Testis (tissue), 3 donors: ENCODE results near the gene STX16. TPM values are rescaled to one million over a fixed set of nuclear protein-coding genes. Genes with fewer than 3 reads are reported as not detected.
"Not testable (repeated sequence)": the region's sequence is repeated elsewhere in the genome, so short reads cannot be mapped to it uniquely, and the experiment has no call there.

Experiments
- DNase-seq: peaks from one replicate; pipeline ENCODE4 v3.0.0-alpha.2; 2019
- H3K27ac ChIP-seq, 2 donors: fragments of 200-600 bp; sonication (generic); one replicate each; pipeline ENCODE4 v1.5.1; 2019
- H3K27me3 ChIP-seq: fragments of 200-600 bp; sonication (generic); one replicate; pipeline ENCODE4 v1.5.1; 2019
- H3K36me3 ChIP-seq: fragments of 200-600 bp; sonication (generic); one replicate; pipeline ENCODE4 v1.5.1; 2017; ENCODE audit warnings: low read depth; ENCODE audit errors: missing control alignments
- H3K4me1 ChIP-seq: fragments of 200-600 bp; sonication (generic); one replicate; pipeline ENCODE4 v1.5.1; 2019
- H3K4me3 ChIP-seq, 2 donors: fragments of 200-600 bp; sonication (generic); one replicate each; pipeline ENCODE4 v1.5.1; 2017 to 2019
- H3K9me3 ChIP-seq: fragments of 200-600 bp; sonication (generic); one replicate; pipeline ENCODE4 v1.5.1; 2017
- POLR2A ChIP-seq: fragments of 450-650 bp; IDR thresholded peaks from one replicate; pipeline ENCODE4 v1.6.1; 2017; ENCODE audit warnings: antibody characterized with exemption, mild to moderate bottlenecking, moderate library complexity
- WGBS, 2 donors: methylation state at CpG; one replicate each; pipeline ENCODE4 v1.1.5; 2018; 5-methylcytosine and 5-hydroxymethylcytosine counted together
- intact Hi-C: fragments of 100-400 bp; cut with DNase I; formaldehyde crosslinking; loops from one replicate; pipeline ENCODE4 v1.15.1; 2023; ENCODE audit warnings: low total_unique reads
- polyA plus RNA-seq: library from polyadenylated mRNA; stranded (reverse); fragments of 350-450 nt; fragmentation: Illumina TruSeq; extraction: RNeasy Lipid Tissue Mini Kit (QIAGEN cat#74804); gene quantifications from one replicate; pipeline ENCODE4 v1.2.3, GENCODE V29; 2014; ENCODE audit warnings: low read depth, low replicate concordance; ENCODE audit not compliant: insufficient read depth
- total RNA-seq, 2 donors: library from RNA; depleted of rRNA; stranded (reverse); fragments of >200 nt; gene quantifications; one replicate each; pipeline ENCODE4 v1.2.3, GENCODE V29; 2016
- TF ChIP-seq, protein P1 (sequence below), 3 experiments: fragments of 450-650 bp in 2 of 3; fragments of 200-600 bp in 1 of 3; sonication (generic) in 1 of 3; IDR thresholded peaks; one replicate each; pipeline ENCODE4 v1.5.1; 2016 to 2019; ENCODE audit warnings: antibody characterized with exemption in 3 of 3, mild to moderate bottlenecking in 2 of 3, moderate library complexity in 1 of 3

STX16 gene
- total and polyA plus RNA-seq, 3 donors from 2014 or later: 79.3 to 124 (median 107) TPM

DNA sequence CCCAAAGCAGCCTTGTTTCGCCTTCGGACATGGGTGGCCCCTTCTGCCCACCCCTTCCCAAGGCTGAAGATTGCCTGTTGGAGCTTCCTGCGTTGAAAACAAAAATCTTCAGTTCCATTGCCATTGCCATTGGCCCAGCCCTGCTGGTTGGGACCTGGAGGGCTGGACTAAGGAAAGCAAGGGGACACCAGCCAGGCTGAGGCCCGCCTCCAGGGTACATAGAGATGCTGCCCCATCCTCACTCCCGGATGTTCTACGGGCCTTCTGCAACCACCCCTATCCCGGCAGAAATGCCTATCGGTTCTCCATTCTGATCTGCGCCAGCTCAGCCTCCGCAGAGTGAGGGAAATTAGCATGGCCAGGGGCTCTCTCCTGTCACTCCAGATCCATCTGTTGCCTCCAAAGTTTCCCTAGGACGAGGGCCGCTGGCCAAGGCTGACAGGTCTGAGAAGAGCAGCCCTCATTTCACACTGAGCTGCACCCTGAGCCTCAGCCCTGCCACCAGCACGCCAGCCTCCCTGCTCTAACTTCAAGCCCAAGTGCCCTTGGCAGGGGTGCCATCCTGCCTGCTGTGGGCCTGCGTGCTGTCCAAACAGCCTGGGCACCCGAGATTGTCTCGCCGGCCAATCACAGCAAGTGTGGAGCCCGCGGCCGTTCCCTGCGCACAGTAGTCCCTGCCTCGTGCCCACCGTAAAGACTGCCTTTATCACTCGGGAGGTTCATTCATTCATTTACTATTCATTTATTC is 13.4 kb upstream of the STX16 start:
- H3K36me3 ChIP-seq: no peaks in the 10 kb centered on the region
- no peak for DNase-seq
- TF ChIP-seq, protein P1, sequence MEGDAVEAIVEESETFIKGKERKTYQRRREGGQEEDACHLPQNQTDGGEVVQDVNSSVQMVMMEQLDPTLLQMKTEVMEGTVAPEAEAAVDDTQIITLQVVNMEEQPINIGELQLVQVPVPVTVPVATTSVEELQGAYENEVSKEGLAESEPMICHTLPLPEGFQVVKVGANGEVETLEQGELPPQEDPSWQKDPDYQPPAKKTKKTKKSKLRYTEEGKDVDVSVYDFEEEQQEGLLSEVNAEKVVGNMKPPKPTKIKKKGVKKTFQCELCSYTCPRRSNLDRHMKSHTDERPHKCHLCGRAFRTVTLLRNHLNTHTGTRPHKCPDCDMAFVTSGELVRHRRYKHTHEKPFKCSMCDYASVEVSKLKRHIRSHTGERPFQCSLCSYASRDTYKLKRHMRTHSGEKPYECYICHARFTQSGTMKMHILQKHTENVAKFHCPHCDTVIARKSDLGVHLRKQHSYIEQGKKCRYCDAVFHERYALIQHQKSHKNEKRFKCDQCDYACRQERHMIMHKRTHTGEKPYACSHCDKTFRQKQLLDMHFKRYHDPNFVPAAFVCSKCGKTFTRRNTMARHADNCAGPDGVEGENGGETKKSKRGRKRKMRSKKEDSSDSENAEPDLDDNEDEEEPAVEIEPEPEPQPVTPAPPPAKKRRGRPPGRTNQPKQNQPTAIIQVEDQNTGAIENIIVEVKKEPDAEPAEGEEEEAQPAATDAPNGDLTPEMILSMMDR (IDR thresholded peaks at IDR 0.05): no peak
- TF ChIP-seq POLR2A: no peak
- H3K9me3 ChIP-seq: no peaks in the 10 kb centered on the region
- H3K27me3 ChIP-seq: no peaks in the 10 kb centered on the region
- 87 to 91% methylated on average over 23 to 24 of the region's 24 CpGs for WGBS, 2 donors
- H3K27ac ChIP-seq: no peak overlapping the region
- H3K4me3 ChIP-seq: no peak overlapping the region
- intact Hi-C loops: no loop called here
- no peaks in the 10 kb centered on the region for H3K4me1 ChIP-seq

DNA sequence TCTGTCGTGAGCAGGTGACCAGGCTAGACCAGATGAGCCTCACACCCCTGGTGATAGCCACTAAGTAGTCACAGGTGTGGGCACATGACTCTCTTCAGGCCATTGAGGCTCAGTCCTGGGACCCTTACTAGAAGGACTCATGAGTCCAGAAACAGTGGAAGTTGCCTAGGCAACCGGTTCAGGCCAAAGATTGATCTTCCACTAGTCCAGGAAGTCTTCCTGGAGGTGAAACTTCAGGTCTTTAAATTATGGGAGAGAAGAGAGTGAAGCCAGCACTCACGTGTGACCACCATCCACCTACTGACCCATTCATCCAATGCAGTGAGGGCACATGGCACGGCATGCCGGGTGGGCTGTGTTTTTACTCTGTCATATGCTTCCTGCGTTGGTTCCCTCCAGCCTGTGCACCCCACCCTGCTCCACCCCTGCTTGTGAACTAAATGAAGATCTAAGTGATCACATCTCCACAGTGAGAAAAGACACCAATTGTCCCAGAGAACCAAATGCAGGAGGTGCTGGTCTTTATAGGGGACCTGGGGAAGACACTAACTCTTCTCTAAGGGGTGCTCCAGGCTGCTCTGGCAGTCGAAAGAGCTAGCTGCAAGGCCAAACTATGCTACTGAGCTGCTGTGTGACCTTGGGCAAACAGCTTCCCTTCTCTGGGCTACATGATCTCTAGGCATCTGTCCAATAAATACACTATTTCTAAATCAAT is 12.5 kb upstream of the STX16 start:
- H3K4me1 ChIP-seq: no peaks in the 10 kb centered on the region
- TF ChIP-seq POLR2A: no peak
- H3K9me3 ChIP-seq: no peaks in the 10 kb centered on the region
- 78 to 88% methylated on average over 6 to 7 of the region's 7 CpGs for WGBS, 2 donors
- H3K27ac ChIP-seq: no peak overlapping the region
- H3K4me3 ChIP-seq: no peak overlapping the region
- no peaks in the 10 kb centered on the region for H3K36me3 ChIP-seq
- intact Hi-C loops: no loop called here
- no peaks in the 10 kb centered on the region for H3K27me3 ChIP-seq
- no peak for DNase-seq

DNA sequence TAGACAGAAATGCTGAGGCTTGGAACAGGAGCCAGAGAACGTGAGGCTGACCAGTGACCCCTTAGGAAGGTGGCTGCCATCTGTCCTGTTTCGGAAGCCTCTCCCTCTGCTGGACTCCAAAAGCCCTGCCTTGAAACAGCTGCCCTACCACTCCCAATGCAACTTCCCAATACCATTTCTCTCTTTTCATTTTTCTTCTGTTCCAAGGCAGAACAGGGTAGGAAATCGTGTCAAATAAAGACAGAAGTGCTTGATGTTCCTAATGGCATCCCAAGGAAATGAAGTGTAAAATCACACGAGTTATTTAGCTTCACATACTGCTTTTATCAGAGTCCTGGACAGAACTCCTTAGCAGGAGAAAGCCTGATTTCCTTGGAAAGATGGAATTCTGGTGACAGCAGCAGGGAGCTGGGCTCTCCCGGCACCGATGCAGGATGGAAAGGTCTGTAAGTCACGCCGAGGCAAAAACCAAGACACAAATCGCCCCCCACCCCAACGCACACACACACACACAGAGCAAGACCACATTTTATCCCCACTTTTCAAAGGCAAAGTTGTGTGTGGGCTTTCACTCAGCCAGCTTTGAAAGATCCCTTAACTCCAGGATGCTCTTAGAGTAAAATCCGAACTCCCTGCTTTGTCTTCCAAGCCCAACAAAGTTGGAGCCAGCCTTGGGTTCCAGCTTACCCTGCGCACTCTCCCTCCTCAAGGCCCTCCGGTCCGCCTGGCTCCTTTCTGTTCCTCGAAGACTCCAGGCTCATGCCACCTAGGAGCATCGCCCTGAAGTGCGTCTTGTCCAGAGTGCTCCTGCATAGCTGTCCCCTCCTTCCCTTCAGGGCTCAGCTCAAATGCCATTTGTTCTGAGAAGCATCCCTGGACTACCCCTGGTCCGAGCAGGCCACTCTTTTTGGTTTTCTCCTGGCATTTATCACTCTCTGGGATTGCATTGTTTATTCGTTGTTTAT is 11.6 kb upstream of the STX16 start:
- H3K36me3 ChIP-seq: no peaks in the 10 kb centered on the region
- no peaks in the 10 kb centered on the region for H3K9me3 ChIP-seq
- no peak for TF ChIP-seq POLR2A
- TF ChIP-seq, protein P1 (IDR thresholded peaks at IDR 0.05): no peak
- H3K27ac ChIP-seq: no peak overlapping the region
- 83% methylated on average over 19 of the region's 19 CpGs for WGBS, 2 donors
- H3K4me1 ChIP-seq: no peaks in the 10 kb centered on the region
- H3K27me3 ChIP-seq: no peaks in the 10 kb centered on the region
- intact Hi-C loops: no loop called here
- DNase-seq: no peak
- no peak overlapping the region for H3K4me3 ChIP-seq

DNA sequence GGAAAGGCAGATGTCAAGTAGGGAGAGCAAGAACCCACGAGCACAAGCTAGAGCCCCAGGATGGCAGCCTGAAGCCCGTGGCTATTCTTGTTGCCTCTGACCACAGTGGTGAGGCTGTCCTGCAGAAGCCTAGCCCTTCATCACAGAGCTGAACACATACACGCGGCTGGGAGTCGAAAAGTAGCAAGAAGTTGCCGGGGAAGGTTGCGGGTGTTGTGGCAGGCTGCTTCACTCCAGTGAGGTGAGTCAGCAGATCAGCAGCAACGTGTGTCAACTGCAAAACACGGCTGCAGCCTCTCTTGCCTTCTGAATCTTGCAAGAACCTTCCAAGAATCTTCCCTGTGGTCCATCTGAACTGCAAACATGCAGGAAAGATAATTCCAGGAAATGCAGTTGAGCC is 10.6 kb upstream of the STX16 start:
- H3K27me3 ChIP-seq: no peaks in the 10 kb centered on the region
- H3K27ac ChIP-seq: no peak overlapping the region
- 89% methylated on average over 9 of the region's 9 CpGs for WGBS, 2 donors
- DNase-seq: no peak
- no peaks in the 10 kb centered on the region for H3K4me1 ChIP-seq
- no peak overlapping the region for H3K4me3 ChIP-seq
- TF ChIP-seq POLR2A: no peak
- TF ChIP-seq, protein P1 (IDR thresholded peaks at IDR 0.05): no peak
- intact Hi-C loops: no loop called here
- no peaks in the 10 kb centered on the region for H3K36me3 ChIP-seq
- no peaks in the 10 kb centered on the region for H3K9me3 ChIP-seq

DNA sequence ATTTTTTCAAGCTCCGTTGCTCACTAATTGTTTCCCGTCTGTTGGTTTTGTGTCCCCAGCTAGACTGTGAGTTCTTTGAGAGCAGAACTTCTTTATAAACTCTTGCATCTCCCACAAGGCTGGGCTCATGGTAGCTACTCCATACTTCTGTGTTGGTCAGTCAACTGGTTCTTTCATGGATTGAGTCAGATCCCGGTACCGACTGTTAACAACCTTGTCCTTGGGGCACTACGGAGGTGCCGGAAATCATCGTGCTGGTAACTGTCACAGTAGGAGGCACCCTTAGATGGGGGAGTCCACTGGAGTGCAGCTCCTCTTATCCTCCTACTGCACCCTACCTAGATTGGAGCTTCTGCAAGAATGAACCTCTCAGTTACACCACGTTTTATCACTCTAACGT is 8.6 kb upstream of the STX16 start:
- Histone ChIP-seq H3K27me3 (no peaks in the 10 kb centered on the region), H3K36me3 (no peaks in the 10 kb centered on the region), H3K4me3 (no peak overlapping the region), H3K9me3 (no peaks in the 10 kb centered on the region), H3K27ac (no peak overlapping the region), H3K4me1 (no peaks in the 10 kb centered on the region)
- no peak for TF ChIP-seq POLR2A
- TF ChIP-seq, protein P1 (IDR thresholded peaks at IDR 0.05): no peak
- DNase-seq: no peak
- intact Hi-C loops: no loop called here
- WGBS, 2 donors: 89 to 91% methylated on average over 9 of the region's 9 CpGs

DNA sequence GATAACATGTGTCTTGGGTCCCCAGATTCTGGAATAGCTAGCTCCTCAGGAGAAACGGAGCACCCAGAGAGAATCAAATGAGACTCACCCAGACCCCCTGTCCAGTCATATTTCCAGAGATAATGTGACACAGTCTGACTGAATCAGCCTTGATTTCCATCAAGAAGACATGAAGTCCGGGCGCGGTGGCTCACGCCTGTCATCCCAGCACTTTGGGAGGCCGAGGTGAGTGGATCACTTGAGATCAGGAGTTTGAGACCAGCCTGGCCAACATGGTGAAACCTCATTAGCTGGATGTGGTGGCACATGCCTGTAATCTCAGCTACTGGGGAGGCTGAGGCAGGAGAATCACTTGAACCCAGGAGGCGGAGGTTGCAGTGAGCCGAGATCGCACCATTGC is 8.2 kb upstream of the STX16 start:
- H3K9me3 ChIP-seq, H3K27ac ChIP-seq, H3K36me3 ChIP-seq, H3K4me1 ChIP-seq, intact Hi-C loops, DNase-seq, H3K4me3 ChIP-seq, H3K27me3 ChIP-seq: not testable (repeated sequence)
- WGBS, 2 donors: 96 to 98% methylated on average over 9 of the region's 9 CpGs
